Tongue (tissue), 3 donors: ENCODE measurements around the gene TNFRSF13B. TPM values are rescaled to one million over a fixed set of nuclear protein-coding genes. Genes with fewer than 3 reads are reported as not detected.
A peak's percentile ranks its signal among the peaks of the same experiment; 100 is the strongest.
"Not testable (repeated sequence)": the region's sequence is repeated elsewhere in the genome, so short reads cannot be mapped to it uniquely, and the experiment has no call there.

ENCODE experiments used
- DNase-seq: peaks from one replicate; pipeline ENCODE4 v3.0.0-alpha.2; 2015
- small RNA-seq: library from RNA; depleted of rRNA; stranded (forward); fragments of <200 nt; gene quantifications from one replicate; pipeline ENCODE3, GENCODE V24; 2014; ENCODE audit warnings: low replicate concordance
- total RNA-seq: library from RNA; depleted of rRNA; stranded (reverse); fragments of >200 nt; gene quantifications from one replicate; pipeline ENCODE4 v1.2.3, GENCODE V29; 2014

Gene TNFRSF13B
- total RNA-seq, 1 donor from 2014 or later = not detected

- DNase-seq = peak; percentile 27
Measured at GRCh38 chr17:16909472-16910246, 62.3 kb downstream of the TNFRSF13B start.

GRCh38 chr17:16908273-16908672 lies 63.6 kb downstream of the TNFRSF13B start:
- no peak for DNase-seq

GRCh38 chr17:16906680-16907079 lies 65.2 kb downstream of the TNFRSF13B start:
- no peak for DNase-seq

GRCh38 chr17:16905593-16906191 lies 66.2 kb downstream of the TNFRSF13B start:
- no peak for DNase-seq

- not testable (repeated sequence) for DNase-seq
Measured at GRCh38 chr17:16903070-16903469, 68.8 kb downstream of the TNFRSF13B start.

- no peak for DNase-seq
Measured at GRCh38 chr17:16900288-16900882, 71.5 kb downstream of the TNFRSF13B start.

- not testable (repeated sequence) for DNase-seq
Measured at GRCh38 chr17:16897211-16897896, 74.6 kb downstream of the TNFRSF13B start.

- DNase-seq = not testable (repeated sequence)
Measured at GRCh38 chr17:16896235-16896634, 75.7 kb downstream of the TNFRSF13B start.

- DNase-seq = not testable (repeated sequence)
Measured at GRCh38 chr17:16893527-16893926, 78.4 kb downstream of the TNFRSF13B start.

GRCh38 chr17:16892876-16893454 lies 79.0 kb downstream of the TNFRSF13B start:
- not testable (repeated sequence) for DNase-seq

- no peak for DNase-seq
Measured at GRCh38 chr17:16889088-16889465, 82.8 kb downstream of the TNFRSF13B start.

Small RNAs within 50 kb of the gene (small RNA-seq; reads per million reads assigned to genes)
- gene AL353996.1 = not detected

Other genes with a start within 250 kb of the TNFRSF13B start
- gene MPRIP, start 70.3 kb upstream of the TNFRSF13B start, total RNA-seq = 214 TPM
- gene PLD6, start 234.2 kb upstream of the TNFRSF13B start, total RNA-seq = 11.8 TPM